Adrenal gland (tissue), 5 donors: Measurements from ENCODE around the gene PDE6G.

ENCODE experiments used
- POLR2A ChIP-seq, 2 donors: fragments of 450-650 bp; IDR thresholded peaks; one replicate each; pipeline ENCODE4 v1.6.1; 2017; ENCODE audit warnings: antibody characterized with exemption in 2 of 2, mild to moderate bottlenecking in 2 of 2, moderate library complexity in 1 of 2
- TF ChIP-seq, protein P1 (sequence below), 6 experiments: fragments of 450-650 bp in 4 of 6; fragments of 200-600 bp in 2 of 6; sonication (generic) in 1 of 6; IDR thresholded peaks; 1 replicate in 5 of 6; 2 replicates in 1 of 6; pipeline versions ENCODE4 v1.5.1 to v1.8.0; 2016 to 2021; ENCODE audit warnings: antibody characterized with exemption in 6 of 6, mild to moderate bottlenecking in 2 of 6, moderate library complexity in 1 of 6
- donor health status: DM: no; HTN: no; CAD: no.

DNA sequence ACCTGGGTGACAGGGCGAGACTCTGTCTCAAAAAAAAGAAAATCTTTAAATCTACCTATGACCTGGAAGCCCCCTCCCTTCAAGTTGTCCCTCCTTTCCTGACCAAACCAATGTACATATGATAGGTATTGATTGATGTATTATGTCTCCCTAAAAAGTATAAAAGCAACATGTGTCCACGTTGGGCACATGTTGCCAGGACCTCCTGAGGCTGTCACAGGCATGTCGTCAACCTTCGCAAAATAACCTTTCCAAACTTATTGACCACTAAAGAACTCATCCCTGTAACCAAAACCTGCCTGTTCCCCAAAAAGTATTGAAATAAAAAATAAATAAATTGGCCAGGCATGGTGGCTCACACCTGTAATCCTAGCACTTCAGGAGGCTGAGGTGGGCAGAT is 5.7 kb upstream of the PDE6G start:
- TF ChIP-seq, protein P1, sequence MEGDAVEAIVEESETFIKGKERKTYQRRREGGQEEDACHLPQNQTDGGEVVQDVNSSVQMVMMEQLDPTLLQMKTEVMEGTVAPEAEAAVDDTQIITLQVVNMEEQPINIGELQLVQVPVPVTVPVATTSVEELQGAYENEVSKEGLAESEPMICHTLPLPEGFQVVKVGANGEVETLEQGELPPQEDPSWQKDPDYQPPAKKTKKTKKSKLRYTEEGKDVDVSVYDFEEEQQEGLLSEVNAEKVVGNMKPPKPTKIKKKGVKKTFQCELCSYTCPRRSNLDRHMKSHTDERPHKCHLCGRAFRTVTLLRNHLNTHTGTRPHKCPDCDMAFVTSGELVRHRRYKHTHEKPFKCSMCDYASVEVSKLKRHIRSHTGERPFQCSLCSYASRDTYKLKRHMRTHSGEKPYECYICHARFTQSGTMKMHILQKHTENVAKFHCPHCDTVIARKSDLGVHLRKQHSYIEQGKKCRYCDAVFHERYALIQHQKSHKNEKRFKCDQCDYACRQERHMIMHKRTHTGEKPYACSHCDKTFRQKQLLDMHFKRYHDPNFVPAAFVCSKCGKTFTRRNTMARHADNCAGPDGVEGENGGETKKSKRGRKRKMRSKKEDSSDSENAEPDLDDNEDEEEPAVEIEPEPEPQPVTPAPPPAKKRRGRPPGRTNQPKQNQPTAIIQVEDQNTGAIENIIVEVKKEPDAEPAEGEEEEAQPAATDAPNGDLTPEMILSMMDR (IDR thresholded peaks at IDR 0.05): no peak
- no peak for TF ChIP-seq POLR2A (IDR thresholded peaks at IDR 0.05)
